Testis (tissue), 5 donors: Measurements from ENCODE around the gene GNPDA2. TPM values are rescaled to one million over a fixed set of nuclear protein-coding genes. Genes with fewer than 3 reads are reported as not detected.

Experiments
- DNase-seq: peaks from one replicate; pipeline ENCODE4 v3.0.0-alpha.2; 2019
- H3K27ac ChIP-seq, 2 donors: fragments of 200-600 bp; sonication (generic); one replicate each; pipeline ENCODE4 v1.5.1; 2019
- H3K27me3 ChIP-seq: fragments of 200-600 bp; sonication (generic); one replicate; pipeline ENCODE4 v1.5.1; 2019
- H3K36me3 ChIP-seq: fragments of 200-600 bp; sonication (generic); one replicate; pipeline ENCODE4 v1.5.1; 2017; ENCODE audit warnings: low read depth; ENCODE audit errors: missing control alignments
- H3K4me1 ChIP-seq: fragments of 200-600 bp; sonication (generic); one replicate; pipeline ENCODE4 v1.5.1; 2019
- H3K4me3 ChIP-seq, 2 donors: fragments of 200-600 bp; sonication (generic); one replicate each; pipeline ENCODE4 v1.5.1; 2017 to 2019
- H3K9me3 ChIP-seq: fragments of 200-600 bp; sonication (generic); one replicate; pipeline ENCODE4 v1.5.1; 2017
- CTCF ChIP-seq, 3 experiments: fragments of 450-650 bp in 2 of 3; fragments of 200-600 bp in 1 of 3; sonication (generic) in 1 of 3; IDR thresholded peaks; one replicate each; pipeline ENCODE4 v1.5.1; 2016 to 2019; ENCODE audit warnings: antibody characterized with exemption in 3 of 3, mild to moderate bottlenecking in 2 of 3, moderate library complexity in 1 of 3
- POLR2A ChIP-seq: fragments of 450-650 bp; IDR thresholded peaks from one replicate; pipeline ENCODE4 v1.6.1; 2017; ENCODE audit warnings: antibody characterized with exemption, mild to moderate bottlenecking, moderate library complexity
- WGBS, 2 donors: methylation state at CpG; one replicate each; pipeline ENCODE4 v1.1.5; 2018; 5-methylcytosine and 5-hydroxymethylcytosine counted together
- intact Hi-C: fragments of 100-400 bp; cut with DNase I; formaldehyde crosslinking; loops from one replicate; pipeline ENCODE4 v1.15.1; 2023; ENCODE audit warnings: low total_unique reads
- long read RNA-seq, 2 donors: transcript quantifications; one replicate each; lab custom pipeline, GENCODE V29; 2026
- polyA plus RNA-seq: library from polyadenylated mRNA; stranded (reverse); fragments of 350-450 nt; fragmentation: Illumina TruSeq; extraction: RNeasy Lipid Tissue Mini Kit (QIAGEN cat#74804); gene quantifications from one replicate; pipeline ENCODE4 v1.2.3, GENCODE V29; 2014; ENCODE audit warnings: low read depth, low replicate concordance; ENCODE audit not compliant: insufficient read depth
- total RNA-seq, 2 donors: library from RNA; depleted of rRNA; stranded (reverse); fragments of >200 nt; gene quantifications; one replicate each; pipeline ENCODE4 v1.2.3, GENCODE V29; 2016

Gene GNPDA2
- total RNA-seq (10 to 100 TPM; 14.1 to 16.4 TPM), polyA plus RNA-seq (18.2 TPM)
- long read RNA-seq, donor 1, full-length matches to known transcripts = 14 of 14 reads
- long read RNA-seq, donor 1, partial matches to known transcripts = 0 of 14 reads
- long read RNA-seq, donor 1, other reads (novel, unspliced or antisense) = 0 of 14 reads
- long read RNA-seq, donor 2, full-length matches to known transcripts = 10 of 10 reads
- long read RNA-seq, donor 2, partial matches to known transcripts = 0 of 10 reads
- long read RNA-seq, donor 2, other reads (novel, unspliced or antisense) = 0 of 10 reads

- peak; percentile 95 for DNase-seq
- H3K27me3 ChIP-seq = no peaks in the 10 kb centered on the region
- peaks cover 6% of the 10 kb centered on the region for H3K4me1 ChIP-seq
- intact Hi-C loops = no loop called here
- H3K27ac ChIP-seq = peak within 1 kb of the TSS; percentile 88 to 92
- no peaks in the 10 kb centered on the region for H3K36me3 ChIP-seq
- WGBS, 2 donors = 0 to 1% methylated on average over 17 to 65 of the region's 65 CpGs
- no peak for TF ChIP-seq CTCF (IDR thresholded peaks at IDR 0.05)
- TF ChIP-seq POLR2A = no peak
- peak within 1 kb of the TSS; percentile 77 to 92 for H3K4me3 ChIP-seq
- H3K9me3 ChIP-seq = no peaks in the 10 kb centered on the region
These were observed at the start of gene GNPDA2 for GRCh38 chr4:44726038-44726871. Gene GNPDA2 (minus strand): TSS chr4:44726556. CDS start chr4:44722207, 4,349 bp downstream.

- no peaks in the 10 kb centered on the region for H3K27me3 ChIP-seq
- no peaks in the 10 kb centered on the region for H3K9me3 ChIP-seq
- H3K4me1 ChIP-seq = peaks cover 3% of the 10 kb centered on the region
- no peaks in the 10 kb centered on the region for H3K36me3 ChIP-seq
- TF ChIP-seq POLR2A (no peak), CTCF (IDR thresholded peaks at IDR 0.05) (no peak)
- intact Hi-C loops = no loop called here
- no peak for DNase-seq
- WGBS, 2 donors = 84 to 96% methylated on average over 6 of the region's 6 CpGs
- no peak overlapping the region for H3K4me3 ChIP-seq
- no peak overlapping the region for H3K27ac ChIP-seq
These were observed 46.0 kb upstream of the GNPDA2 start for GRCh38 chr4:44772340-44772739.

GRCh38 chr4:44771789-44772188 is 45.4 kb upstream of the GNPDA2 start:
- no peaks in the 10 kb centered on the region for H3K36me3 ChIP-seq
- peaks cover 3% of the 10 kb centered on the region for H3K4me1 ChIP-seq
- WGBS, 2 donors = 74 to 91% methylated on average over 1 of the region's 1 CpG
- H3K27me3 ChIP-seq = no peaks in the 10 kb centered on the region
- DNase-seq = no peak
- H3K27ac ChIP-seq = no peak overlapping the region
- intact Hi-C loops = no loop called here
- H3K9me3 ChIP-seq = no peaks in the 10 kb centered on the region
- no peak overlapping the region for H3K4me3 ChIP-seq
- no peak for TF ChIP-seq CTCF (IDR thresholded peaks at IDR 0.05)
- TF ChIP-seq POLR2A = no peak

- no peaks in the 10 kb centered on the region for H3K9me3 ChIP-seq
- H3K4me3 ChIP-seq = no peak overlapping the region
- H3K36me3 ChIP-seq = no peaks in the 10 kb centered on the region
- TF ChIP-seq CTCF (IDR thresholded peaks at IDR 0.05) (no peak), POLR2A (no peak)
- peaks cover 3% of the 10 kb centered on the region for H3K4me1 ChIP-seq
- intact Hi-C loops = no loop called here
- no peak for DNase-seq
- no peak overlapping the region for H3K27ac ChIP-seq
- no peaks in the 10 kb centered on the region for H3K27me3 ChIP-seq
These were observed 40.1 kb upstream of the GNPDA2 start for GRCh38 chr4:44766453-44766852.
